AG09309 (cell line): ENCODE results near the gene GFOD1.

Source experiments
- DNase-seq: peaks from one replicate; pipeline ENCODE4 v3.0.0-alpha.2; 2010; ENCODE audit warnings: low read depth
- H3K4me3 ChIP-seq: 2 replicates; pipeline ENCODE4 v1.5.1; 2011; ENCODE audit warnings: mild to moderate bottlenecking, low read depth, low read length, moderate library complexity; ENCODE audit not compliant: control insufficient read depth
- CTCF ChIP-seq: IDR thresholded peaks from 2 replicates; pipeline ENCODE4 v1.5.1; 2011; ENCODE audit warnings: mild to moderate bottlenecking, low read depth, low read length, inconsistent platforms; ENCODE audit not compliant: insufficient read depth, control insufficient read depth; ENCODE audit errors: missing control alignments

GFOD1 gene

GRCh38 chr6:13359287-13359686 lies 128.1 kb downstream of the GFOD1 start:
- no peak for DNase-seq

GRCh38 chr6:13358511-13358910 lies 128.9 kb downstream of the GFOD1 start:
- DNase-seq, result no peak
- H3K4me3 ChIP-seq, result no peak overlapping the region
- TF ChIP-seq CTCF, result no peak

More at GRCh38 chr6:13359287-13359686, 128.1 kb downstream of the GFOD1 start:
- H3K4me3 ChIP-seq, result no peak overlapping the region
- no peak for TF ChIP-seq CTCF

GRCh38 chr6:13357551-13358075 lies 129.8 kb downstream of the GFOD1 start:
- TF ChIP-seq CTCF, result peak; percentile 28
- no peak for DNase-seq

GRCh38 chr6:13355999-13356785 lies 131.2 kb downstream of the GFOD1 start:
- no peak for DNase-seq
- TF ChIP-seq CTCF, result no peak
- H3K4me3 ChIP-seq, result no peak overlapping the region

More at GRCh38 chr6:13357551-13358075, 129.8 kb downstream of the GFOD1 start:
- H3K4me3 ChIP-seq, result no peak overlapping the region

- H3K4me3 ChIP-seq, result no peak overlapping the region
- peak; percentile 90 for DNase-seq
- no peak for TF ChIP-seq CTCF
Measured at GRCh38 chr6:13355043-13355945, 132.1 kb downstream of the GFOD1 start.

GRCh38 chr6:13354331-13355042 lies 132.9 kb downstream of the GFOD1 start:
- DNase-seq, result no peak
- TF ChIP-seq CTCF, result no peak

More at GRCh38 chr6:13354331-13355042, 132.9 kb downstream of the GFOD1 start:
- H3K4me3 ChIP-seq, result no peak overlapping the region
